Retinal pigment epithelial cell (primary cell): ENCODE data around the gene AFF2.

Experiments
- DNase-seq: peaks from one replicate; pipeline ENCODE4 v3.0.0-alpha.2; 2010; ENCODE audit warnings: low read depth
- H3K4me3 ChIP-seq: 2 replicates; pipeline ENCODE4 v1.5.1; 2011; ENCODE audit warnings: mild to moderate bottlenecking, low read length, control low read depth, moderate library complexity
- CTCF ChIP-seq: conservative IDR thresholded peaks from 2 replicates; pipeline ENCODE4 v1.5.1; 2011; ENCODE audit warnings: low read depth, low read length, control low read depth, inconsistent platforms

AFF2 gene

GRCh38 chrX:148938348-148938747 lies 437.9 kb downstream of the AFF2 start:
- no peak for TF ChIP-seq CTCF
- no peak for DNase-seq
- H3K4me3 ChIP-seq = no peak overlapping the region

GRCh38 chrX:148940411-148940996 lies 440.1 kb downstream of the AFF2 start:
- TF ChIP-seq CTCF = peak; percentile 25
- H3K4me3 ChIP-seq = no peak overlapping the region
- peak; percentile 86 for DNase-seq

GRCh38 chrX:148942754-148943153 lies 442.3 kb downstream of the AFF2 start:
- TF ChIP-seq CTCF = no peak
- no peak overlapping the region for H3K4me3 ChIP-seq
- no peak for DNase-seq

- peak; percentile 9 for TF ChIP-seq CTCF
- no peak overlapping the region for H3K4me3 ChIP-seq
- DNase-seq = no peak
These were observed 447.1 kb downstream of the AFF2 start for GRCh38 chrX:148947399-148947975.

GRCh38 chrX:148956352-148956751 lies 455.9 kb downstream of the AFF2 start:
- no peak overlapping the region for H3K4me3 ChIP-seq
- TF ChIP-seq CTCF = no peak

GRCh38 chrX:148958901-148959300 lies 458.5 kb downstream of the AFF2 start:
- no peak for TF ChIP-seq CTCF
- H3K4me3 ChIP-seq = no peak overlapping the region
- no peak for DNase-seq

More at GRCh38 chrX:148956352-148956751, 455.9 kb downstream of the AFF2 start:
- DNase-seq = no peak

- no peak for DNase-seq
- no peak for TF ChIP-seq CTCF
- H3K4me3 ChIP-seq = no peak overlapping the region
These were observed 459.6 kb downstream of the AFF2 start for GRCh38 chrX:148960060-148960459.
